Loucy (cell line): Measurements from ENCODE around the gene SND1.

Source experiments
- H2AFZ ChIP-seq: fragments of 200-600 bp; sonication (generic); 2 replicates; pipeline ENCODE4 v1.6.0; 2016; ENCODE audit warnings: antibody characterized with exemption, mild to moderate bottlenecking, low read length, moderate library complexity
- H3F3A ChIP-seq: fragments of 200-600 bp; 2 replicates; pipeline ENCODE4 v1.6.0; 2016; ENCODE audit warnings: antibody characterized with exemption, low read depth, mild to moderate bottlenecking
- H3K27me3 ChIP-seq: fragments of 200-600 bp; sonication (generic); 2 replicates; pipeline ENCODE4 v1.6.1; 2014; ENCODE audit warnings: low read length, mild to moderate bottlenecking; ENCODE audit not compliant: insufficient read depth, poor library complexity, severe bottlenecking
- H3K36me3 ChIP-seq: fragments of 200-600 bp; sonication (generic); 2 replicates; pipeline ENCODE4 v1.6.1; 2016; ENCODE audit warnings: low read length; ENCODE audit not compliant: insufficient read depth
- H3K4me1 ChIP-seq: fragments of 200-600 bp; sonication (generic); 2 replicates; pipeline ENCODE4 v1.5.1; 2014; ENCODE audit warnings: low read length, mild to moderate bottlenecking; ENCODE audit not compliant: insufficient read depth, poor library complexity, severe bottlenecking
- H3K4me2 ChIP-seq: fragments of 200-600 bp; sonication (generic); 2 replicates; pipeline ENCODE4 v1.6.0; 2014; ENCODE audit warnings: antibody characterized with exemption, low read length, low read depth, mild to moderate bottlenecking; ENCODE audit not compliant: poor library complexity, severe bottlenecking
- H3K4me3 ChIP-seq: fragments of 200-600 bp; sonication (generic); 2 replicates; pipeline ENCODE4 v1.5.1; 2014; ENCODE audit warnings: low read length, mild to moderate bottlenecking, mixed read lengths; ENCODE audit not compliant: poor library complexity, severe bottlenecking
- H3K79me2 ChIP-seq: fragments of 200-600 bp; sonication (generic); 2 replicates; pipeline ENCODE4 v1.6.1; 2014; ENCODE audit warnings: low read length; ENCODE audit not compliant: insufficient read depth
- H3K9ac ChIP-seq: fragments of 200-600 bp; sonication (generic); 2 replicates; pipeline ENCODE4 v1.6.0; 2014; ENCODE audit warnings: mild to moderate bottlenecking, low read depth, low read length, moderate library complexity; ENCODE audit not compliant: poor library complexity, severe bottlenecking
- H3K9me2 ChIP-seq: fragments of 200-600 bp; sonication (generic); replicated peaks from 2 replicates; pipeline ENCODE4 v1.6.1; 2016; ENCODE audit warnings: low read depth, low read length, mixed read lengths
- H3K9me3 ChIP-seq: fragments of 200-600 bp; sonication (generic); 2 replicates; pipeline ENCODE4 v1.6.1; 2014; ENCODE audit warnings: mild to moderate bottlenecking, antibody characterized with exemption, low read length, low read depth; ENCODE audit not compliant: insufficient read depth
- H4K20me1 ChIP-seq: fragments of 200-600 bp; sonication (generic); 2 replicates; pipeline ENCODE4 v1.6.0; 2014; ENCODE audit warnings: antibody characterized with exemption, low read length, mild to moderate bottlenecking; ENCODE audit not compliant: insufficient read depth, poor library complexity, severe bottlenecking
- CTCF ChIP-seq: fragments of 200-600 bp; sonication (generic); conservative IDR thresholded peaks from 2 replicates; pipeline ENCODE4 v1.5.1; 2014; ENCODE audit warnings: mild to moderate bottlenecking, antibody characterized with exemption, low read length
- EZH2phosphoT487 ChIP-seq: fragments of 200-600 bp; IDR thresholded peaks from 2 replicates; pipeline ENCODE4 v1.6.1; 2018; ENCODE audit warnings: antibody characterized with exemption, mild to moderate bottlenecking, moderate library complexity, borderline replicate concordance

Gene SND1

GRCh38 chr7:128008141-128008540 lies 356.1 kb downstream of the SND1 start:
- no peak overlapping the region for H3K9ac ChIP-seq
- no peak overlapping the region for H2AFZ ChIP-seq
- H3K79me2 ChIP-seq: no peaks in the 10 kb centered on the region
- peaks cover 11% of the 10 kb centered on the region; the same call in 1 of the 2 replicates for H3K36me3 ChIP-seq
- no peaks in the 10 kb centered on the region for H3K9me2 ChIP-seq
- TF ChIP-seq CTCF (no peak), EZH2phosphoT487 (no peak)
- no peak overlapping the region for H3K4me2 ChIP-seq
- H3K27me3 ChIP-seq: no peaks in the 10 kb centered on the region
- peaks cover 18% of the 10 kb centered on the region for H3K4me1 ChIP-seq
- no peaks in the 10 kb centered on the region for H3F3A ChIP-seq
- H4K20me1 ChIP-seq: peaks cover 14% of the 10 kb centered on the region
- no peaks in the 10 kb centered on the region for H3K9me3 ChIP-seq
- no peak overlapping the region for H3K4me3 ChIP-seq

GRCh38 chr7:128008744-128009143 lies 356.8 kb downstream of the SND1 start:
- Histone ChIP-seq H3F3A (no peaks in the 10 kb centered on the region), H3K9ac (no peak overlapping the region), H4K20me1 (peaks cover 14% of the 10 kb centered on the region), H3K4me3 (no peak overlapping the region), H3K4me2 (no peak overlapping the region), H3K9me3 (no peaks in the 10 kb centered on the region), H3K79me2 (no peaks in the 10 kb centered on the region), H3K9me2 (no peaks in the 10 kb centered on the region), H3K4me1 (peaks cover 13% of the 10 kb centered on the region), H3K36me3 (peaks cover 12% of the 10 kb centered on the region; the same call in 1 of the 2 replicates), H2AFZ (no peak overlapping the region), H3K27me3 (no peaks in the 10 kb centered on the region)
- no peak for TF ChIP-seq EZH2phosphoT487
- no peak for TF ChIP-seq CTCF

GRCh38 chr7:128010391-128011127 lies 358.6 kb downstream of the SND1 start:
- H3F3A ChIP-seq: no peaks in the 10 kb centered on the region
- H3K79me2 ChIP-seq: no peaks in the 10 kb centered on the region
- no peaks in the 10 kb centered on the region for H4K20me1 ChIP-seq
- no peaks in the 10 kb centered on the region for H3K27me3 ChIP-seq
- H3K4me2 ChIP-seq: no peak overlapping the region
- H3K36me3 ChIP-seq: peaks cover 18% of the 10 kb centered on the region; the same call in 1 of the 2 replicates
- H3K9me2 ChIP-seq: no peaks in the 10 kb centered on the region
- no peak overlapping the region for H3K4me3 ChIP-seq
- H2AFZ ChIP-seq: no peak overlapping the region
- H3K9me3 ChIP-seq: no peaks in the 10 kb centered on the region
- H3K4me1 ChIP-seq: no peaks in the 10 kb centered on the region
- no peak for TF ChIP-seq EZH2phosphoT487
- TF ChIP-seq CTCF: peak; percentile 46
- H3K9ac ChIP-seq: no peak overlapping the region
